IPS-11a (cell line): Measurements from ENCODE around the gene LDB3.

ENCODE experiments used
- H3K4me3 ChIP-seq: one replicate; pipeline ENCODE4 v1.5.1; 2013; ENCODE audit warnings: low read depth, low read length, control low read depth

The LDB3 gene

DNA sequence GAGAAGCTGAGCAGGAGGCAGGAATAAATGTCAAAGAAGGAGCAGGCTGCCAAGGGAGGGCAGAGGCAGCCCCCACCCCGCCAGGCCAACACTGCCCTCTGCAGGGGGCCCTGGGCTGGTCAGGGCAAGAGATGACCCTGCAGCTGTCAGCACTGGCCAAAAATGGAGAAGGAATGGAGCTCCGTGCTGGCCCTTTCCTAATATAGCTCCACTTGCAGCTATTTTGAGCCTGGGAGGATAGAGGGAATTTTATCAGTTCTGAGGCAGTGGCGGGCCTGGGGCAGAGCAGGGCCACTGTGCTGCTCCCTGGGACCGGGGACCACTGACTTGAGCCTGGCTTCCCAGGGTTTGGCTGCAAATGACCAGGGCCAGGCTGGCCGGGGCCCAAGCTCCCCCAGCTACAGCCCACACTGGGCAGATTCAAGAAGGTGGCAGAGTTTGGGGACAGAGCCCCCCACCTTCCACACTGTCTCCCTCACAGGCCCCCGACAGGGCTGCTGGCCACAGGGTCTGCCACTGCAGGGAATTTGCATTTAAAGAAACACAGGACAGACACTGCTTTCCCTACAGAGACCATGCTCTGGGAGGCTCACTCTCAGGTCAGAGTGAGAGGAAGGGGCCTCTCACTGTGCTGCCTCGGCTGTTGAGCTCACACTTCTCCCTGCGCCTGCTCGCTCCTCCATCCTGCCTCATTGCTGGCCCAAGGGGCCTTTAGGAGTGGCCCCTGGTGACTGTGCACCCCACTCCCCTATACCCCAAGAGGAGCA lies 16.2 kb downstream of the LDB3 start:
- no peak overlapping the region for H3K4me3 ChIP-seq

DNA sequence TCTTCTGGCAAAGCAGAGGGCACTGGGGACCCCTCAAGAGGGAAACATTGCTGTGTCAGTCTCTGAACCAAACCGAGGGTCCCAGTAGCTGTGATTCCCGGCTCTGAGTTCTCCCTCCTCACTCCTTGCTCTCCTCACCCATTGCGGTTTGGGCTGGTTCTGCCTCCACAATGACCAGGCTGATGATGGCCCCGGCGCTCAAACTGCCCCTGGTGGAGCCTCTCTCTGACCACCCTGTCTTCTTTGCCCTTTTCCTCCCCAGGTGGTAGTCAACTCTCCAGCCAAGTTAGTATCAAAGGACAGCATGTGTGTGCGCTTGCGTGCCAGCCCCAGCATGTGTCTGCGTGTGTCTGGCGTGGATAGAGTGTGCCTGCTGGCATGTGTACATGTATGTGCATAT lies 17.1 kb downstream of the LDB3 start:
- H3K4me3 ChIP-seq, result no peak overlapping the region

DNA sequence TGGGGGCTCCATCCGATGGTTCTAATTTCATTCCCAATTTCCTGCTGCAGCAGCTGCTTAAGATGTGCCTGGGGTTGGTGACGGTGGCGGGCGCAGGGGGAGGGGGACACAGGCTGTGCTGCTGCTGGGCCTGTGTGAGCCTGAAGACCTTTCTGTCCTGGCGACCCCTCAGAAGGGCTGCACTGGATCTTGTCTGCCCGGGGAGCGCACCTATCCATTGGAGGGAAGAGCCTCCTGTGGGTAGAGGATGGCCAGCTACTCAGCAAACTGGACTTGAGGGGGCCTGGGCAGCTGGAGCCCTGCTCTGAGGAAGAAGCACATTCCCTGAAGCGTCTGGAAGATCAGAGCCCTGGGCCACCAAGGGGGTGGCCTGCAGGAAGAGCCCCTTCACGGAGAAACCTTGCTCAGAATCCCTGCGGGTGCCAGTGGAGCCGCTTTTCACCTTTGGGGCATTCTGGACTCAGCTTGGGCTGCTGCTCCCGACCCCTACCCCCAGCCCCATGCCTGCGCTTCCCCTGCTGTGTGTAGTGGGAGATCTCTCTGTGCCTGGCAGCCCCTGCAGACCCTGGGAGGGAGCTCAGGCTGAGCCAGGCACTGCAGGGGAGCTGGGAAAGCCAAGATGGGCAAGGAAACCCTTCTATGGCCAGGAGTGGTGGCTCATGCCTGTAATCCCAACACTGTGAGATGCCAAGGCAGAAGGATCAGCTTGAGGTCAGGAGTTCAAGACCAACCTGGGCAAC lies 17.8 kb downstream of the LDB3 start:
- H3K4me3 ChIP-seq, result no peak overlapping the region

DNA sequence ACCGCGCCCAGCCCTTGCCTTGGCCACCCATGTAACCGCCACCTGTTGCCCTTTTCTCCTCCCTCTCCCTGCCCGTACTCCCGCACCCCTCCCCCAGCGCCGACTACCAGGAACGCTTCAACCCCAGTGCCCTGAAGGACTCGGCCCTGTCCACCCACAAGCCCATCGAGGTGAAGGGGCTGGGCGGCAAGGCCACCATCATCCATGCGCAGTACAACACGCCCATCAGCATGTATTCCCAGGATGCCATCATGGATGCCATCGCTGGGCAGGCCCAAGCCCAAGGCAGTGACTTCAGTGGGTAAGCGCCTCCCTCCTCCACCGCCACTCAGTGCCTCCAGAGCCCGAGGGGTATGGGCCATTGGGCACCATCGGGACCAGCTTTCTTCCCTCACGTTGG lies 18.7 kb downstream of the LDB3 start:
- H3K4me3 ChIP-seq, result no peak overlapping the region

DNA sequence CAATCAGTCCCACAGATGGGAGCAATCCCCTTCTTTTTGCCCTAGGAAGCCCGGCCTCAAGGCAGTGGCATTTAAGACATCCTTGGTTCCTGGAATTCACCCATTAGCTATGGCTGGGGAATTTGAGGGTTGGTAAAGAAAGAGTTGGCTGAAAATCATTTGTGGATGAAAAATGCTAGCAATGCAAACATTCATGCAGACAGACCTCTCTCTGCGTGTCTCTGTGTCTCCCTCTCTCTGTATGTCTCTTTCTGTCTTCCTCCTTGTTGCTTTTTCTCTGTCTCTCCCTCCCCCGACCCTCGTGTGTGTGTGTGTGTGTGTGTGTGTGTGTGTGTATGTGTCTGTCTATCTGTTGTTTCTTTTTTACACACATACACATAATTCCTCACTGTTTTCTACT lies 19.4 kb downstream of the LDB3 start:
- no peak overlapping the region for H3K4me3 ChIP-seq

DNA sequence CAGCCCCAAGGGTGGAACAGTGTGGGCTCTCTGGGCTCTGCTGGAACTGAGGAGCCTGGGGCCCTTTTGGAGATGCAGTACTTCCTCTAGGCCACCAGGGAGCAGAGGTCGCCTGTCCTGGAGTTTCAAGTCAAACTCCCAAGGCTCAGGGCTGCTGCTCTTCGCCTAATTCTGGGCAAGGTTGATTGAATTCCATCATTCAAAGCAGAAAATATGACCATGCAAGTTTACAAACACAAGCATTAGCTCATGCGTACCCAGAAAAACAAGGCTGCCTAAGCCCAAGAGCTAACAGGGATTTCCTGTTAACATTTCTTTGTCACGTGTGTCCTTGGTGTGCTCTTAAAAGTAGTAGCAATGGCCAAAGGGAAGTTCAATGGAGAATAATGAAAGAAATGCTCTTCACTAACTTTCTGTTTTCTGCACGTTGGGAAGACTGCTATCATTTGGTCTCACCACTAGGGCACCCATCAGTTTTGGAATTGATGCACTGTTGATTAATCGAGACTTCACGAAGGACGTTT lies 20.1 kb downstream of the LDB3 start:
- no peak overlapping the region for H3K4me3 ChIP-seq

DNA sequence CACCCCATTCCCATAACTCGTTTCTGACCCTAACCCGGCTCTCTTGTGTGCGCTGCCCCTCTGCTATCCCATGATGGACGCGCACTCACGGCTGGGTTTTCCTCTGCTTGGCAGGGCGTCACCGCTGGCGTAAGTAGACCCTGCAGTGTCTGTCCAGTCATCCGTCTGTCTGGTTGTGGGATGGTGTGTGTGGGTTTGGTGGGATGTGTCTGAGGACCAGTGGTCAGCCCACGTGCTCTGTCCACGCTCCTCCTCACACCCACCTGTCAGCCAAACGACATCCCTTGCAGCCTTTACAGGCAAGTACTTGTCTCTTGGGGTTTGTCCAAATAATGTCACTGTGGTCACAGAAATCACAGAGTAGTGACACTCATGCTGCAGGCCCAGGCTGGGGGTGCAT lies 20.8 kb downstream of the LDB3 start:
- H3K4me3 ChIP-seq, result no peak overlapping the region

DNA sequence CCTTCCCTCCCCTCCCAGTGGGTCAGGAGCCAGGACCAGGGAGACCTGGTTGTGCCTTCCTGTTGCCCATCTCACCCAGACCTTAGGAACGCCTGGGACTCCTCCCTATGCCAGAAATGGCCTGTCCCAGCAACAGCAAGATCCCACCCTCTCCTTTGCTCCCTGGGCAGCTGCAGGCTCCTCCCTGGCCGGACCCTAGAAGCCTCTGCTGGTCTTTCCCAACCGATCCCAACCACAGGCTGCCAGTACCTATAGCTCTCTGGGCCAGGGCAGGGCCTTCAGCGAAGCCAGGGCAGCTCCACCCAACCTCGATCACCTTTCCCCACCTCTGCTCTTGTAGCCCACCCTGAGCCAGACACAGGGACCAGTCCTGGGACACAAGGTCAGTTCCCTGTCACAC lies 21.9 kb downstream of the LDB3 start:
- H3K4me3 ChIP-seq, result no peak overlapping the region

DNA sequence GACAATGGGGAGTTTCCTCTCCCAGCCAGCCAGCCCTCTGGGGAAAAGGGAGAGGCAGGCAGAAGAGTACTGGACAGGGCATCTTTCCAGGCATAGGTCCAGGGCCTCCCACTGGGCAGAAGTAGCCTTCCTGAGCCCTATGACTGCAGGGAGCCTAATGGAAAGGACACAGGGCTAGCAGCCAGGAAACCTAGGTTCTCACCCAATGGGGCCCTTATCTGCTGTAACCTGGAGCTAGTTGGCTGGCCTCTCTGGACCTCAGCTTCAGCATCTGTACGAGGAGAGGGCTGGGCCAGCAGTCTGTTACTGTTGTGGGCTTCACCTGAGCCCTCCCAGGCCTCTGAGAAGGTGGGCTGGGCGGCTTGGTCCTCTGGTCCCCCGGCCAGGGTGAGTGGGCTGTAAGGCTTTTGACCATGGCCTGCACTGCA lies 22.4 kb downstream of the LDB3 start:
- no peak overlapping the region for H3K4me3 ChIP-seq

DNA sequence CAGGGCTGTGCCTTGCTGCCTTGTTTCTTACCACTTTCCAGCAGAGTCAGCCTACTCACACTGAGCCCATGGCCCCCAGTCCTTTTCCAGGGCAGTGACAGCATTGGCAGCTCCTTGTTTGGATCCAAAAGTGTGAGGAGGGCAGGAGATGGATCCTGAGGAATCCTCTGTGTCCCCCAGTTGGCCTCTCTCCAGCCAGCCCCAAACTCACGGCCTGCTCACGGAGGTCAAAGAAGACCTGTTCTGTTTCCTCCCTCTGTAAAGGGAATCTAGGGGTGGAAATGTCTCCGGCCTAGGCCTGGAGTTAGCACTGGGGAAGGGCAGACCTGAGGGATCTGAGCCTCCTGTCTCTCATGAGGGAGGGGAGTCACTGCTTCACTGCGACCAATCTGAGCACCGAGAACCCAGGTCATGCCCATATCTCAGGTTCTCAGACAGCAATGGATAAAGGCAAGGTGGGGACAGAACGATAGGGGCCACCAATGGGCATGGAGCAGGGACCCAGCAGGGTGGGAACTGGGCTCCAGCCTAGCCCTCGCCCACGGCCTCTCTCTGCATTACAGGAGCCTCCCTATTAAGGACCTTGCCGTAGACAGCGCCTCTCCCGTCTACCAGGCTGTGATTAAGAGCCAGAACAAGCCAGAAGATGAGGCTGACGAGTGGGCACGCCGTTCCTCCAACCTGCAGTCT lies 23.2 kb downstream of the LDB3 start:
- no peak overlapping the region for H3K4me3 ChIP-seq

DNA sequence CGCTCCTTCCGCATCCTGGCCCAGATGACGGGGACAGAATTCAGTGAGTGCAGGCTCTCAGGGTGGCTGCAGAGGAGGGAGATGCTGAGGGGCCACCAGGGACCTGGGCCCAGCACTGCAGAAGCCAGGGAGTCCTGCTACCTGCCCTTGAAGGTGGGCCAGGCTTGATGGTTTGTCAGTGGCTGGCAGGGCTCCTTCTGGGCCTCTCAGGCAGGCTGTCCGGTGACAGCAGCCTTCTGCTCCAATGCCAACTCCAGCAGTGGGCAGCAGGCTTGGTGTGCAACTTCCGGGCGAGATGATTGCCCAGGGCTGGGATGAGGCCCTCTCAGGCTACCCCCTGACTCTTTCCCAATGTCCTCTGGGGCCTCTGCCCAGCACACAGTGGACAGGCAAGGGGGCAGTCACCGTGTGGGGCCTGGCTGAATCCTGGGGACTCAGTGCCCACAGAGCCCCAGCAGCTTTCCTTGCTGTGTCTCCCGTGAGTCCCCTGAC lies 23.8 kb downstream of the LDB3 start:
- H3K4me3 ChIP-seq, result no peak overlapping the region

DNA sequence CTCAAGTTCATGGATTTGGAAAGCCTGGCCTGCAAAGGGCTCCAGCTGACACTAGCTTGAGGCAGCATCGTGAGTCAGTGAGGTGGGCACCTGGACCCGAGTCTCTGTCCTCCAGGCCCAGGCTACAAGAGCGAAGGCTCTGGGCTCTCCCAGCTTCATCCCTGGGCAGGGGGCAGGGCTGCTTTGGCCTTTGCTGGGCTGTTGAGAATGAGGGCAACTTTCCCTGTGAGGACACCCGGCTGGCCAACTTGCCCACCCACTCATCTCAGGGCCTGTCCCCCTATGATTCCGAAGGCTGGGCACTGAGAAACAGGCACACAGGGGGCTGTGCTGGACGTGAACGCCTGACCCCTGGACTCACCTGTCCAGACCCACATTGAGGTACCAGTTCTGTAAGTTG lies 24.4 kb downstream of the LDB3 start:
- H3K4me3 ChIP-seq, result no peak overlapping the region

DNA sequence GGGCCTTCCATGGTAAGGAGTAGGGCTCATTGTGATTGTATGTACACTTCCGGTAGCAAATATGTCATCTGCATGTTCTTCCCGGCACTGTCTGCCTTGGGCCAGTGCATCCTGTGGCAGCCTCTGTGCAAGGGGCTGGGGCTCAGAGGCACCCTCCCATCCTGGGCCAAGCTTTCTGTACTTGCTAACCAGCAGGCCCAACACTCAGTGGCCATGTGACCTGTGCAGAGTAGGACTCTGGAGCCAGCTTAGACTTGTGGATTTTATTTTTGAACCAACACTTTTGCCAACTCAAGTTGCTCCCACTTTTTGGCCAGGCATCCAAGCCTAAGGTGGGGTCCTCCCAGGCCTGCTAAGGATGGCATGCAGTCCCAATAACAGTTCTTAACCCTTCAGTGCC lies 25.0 kb downstream of the LDB3 start:
- no peak overlapping the region for H3K4me3 ChIP-seq

DNA sequence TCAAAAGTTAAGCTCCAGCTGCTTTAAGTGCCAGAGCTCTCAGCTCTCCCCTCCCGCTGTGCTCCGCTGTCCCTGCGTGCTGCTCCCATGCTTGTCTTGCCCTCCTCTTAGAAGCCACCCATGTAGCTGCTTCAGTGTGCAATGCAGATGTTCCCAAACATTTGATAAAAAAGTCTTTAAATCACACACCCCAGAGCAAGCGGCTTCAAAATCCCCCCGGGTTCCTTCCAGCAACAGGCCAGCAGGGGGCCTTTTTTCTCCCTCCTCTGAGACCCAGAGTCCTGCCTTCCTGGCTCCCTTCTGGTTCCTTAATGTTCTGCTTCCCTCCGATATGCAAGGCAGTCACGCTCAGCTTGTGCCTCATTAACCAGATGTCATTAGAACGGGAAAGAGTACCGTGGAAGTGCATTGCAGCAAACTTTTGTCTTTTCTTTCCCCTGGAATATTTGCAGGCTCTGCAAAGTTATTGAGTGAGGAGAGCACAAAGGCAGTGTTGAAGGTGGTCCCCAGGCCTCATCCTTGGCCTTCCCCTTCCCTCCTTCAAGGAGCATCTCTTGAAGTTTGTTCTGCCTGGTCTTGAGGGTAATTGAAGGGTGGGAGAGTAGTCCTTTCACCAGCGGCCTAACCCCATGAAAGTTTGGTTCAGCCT lies 25.5 kb downstream of the LDB3 start:
- H3K4me3 ChIP-seq, result no peak overlapping the region

DNA sequence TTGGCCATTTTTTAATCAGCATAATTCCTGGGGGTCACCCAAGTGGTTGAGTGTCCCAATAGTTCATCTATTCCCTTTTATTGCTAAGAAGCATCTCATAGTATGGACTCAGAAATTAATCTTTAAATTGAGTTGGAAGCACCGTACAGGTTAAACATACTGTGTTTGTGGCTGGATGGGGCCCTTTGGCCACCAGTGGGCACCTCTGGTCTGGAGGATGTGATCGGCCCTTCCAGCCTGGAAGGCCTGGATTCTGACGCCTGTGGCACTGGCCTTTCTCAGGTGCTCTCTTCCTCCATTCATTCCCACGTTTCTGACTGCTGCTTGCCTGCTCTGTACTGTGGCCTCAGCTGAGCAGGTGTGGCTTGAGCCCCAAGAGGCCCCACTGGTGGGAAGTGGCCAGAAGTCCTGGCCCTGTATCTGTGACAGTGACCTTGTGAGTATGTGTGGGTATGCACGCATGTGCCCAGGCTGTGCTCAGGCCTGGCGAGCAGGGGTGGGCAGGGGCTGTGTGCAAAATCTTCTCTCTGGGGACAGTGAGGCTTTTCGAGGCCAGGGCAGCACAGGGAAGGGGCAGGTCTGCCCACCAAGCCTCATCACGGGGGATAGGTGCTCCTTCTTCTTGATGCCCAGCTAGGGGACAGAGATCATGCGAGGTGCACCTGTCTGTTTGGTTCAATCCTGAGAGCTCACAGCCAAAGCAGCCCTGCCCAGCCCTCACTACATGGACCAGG lies 30.1 kb downstream of the LDB3 start:
- H3K4me3 ChIP-seq, result no peak overlapping the region

DNA sequence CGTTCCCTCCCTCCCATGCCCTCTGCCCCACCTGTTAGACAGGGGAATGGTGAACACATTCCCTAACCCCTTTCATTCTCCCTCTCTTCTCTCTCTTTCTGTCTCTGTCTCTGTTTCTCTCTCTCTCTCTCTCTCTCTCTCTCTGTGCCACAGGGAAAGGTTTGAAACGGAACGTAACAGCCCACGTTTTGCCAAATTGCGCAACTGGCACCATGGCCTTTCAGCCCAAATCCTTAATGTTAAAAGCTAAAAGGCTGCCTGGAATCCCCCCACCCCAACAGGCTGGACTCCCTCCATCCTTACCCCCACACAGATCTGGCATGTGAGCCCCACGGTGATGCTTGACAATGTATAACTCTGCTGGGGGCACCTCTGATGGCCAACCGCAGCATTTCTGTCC lies 30.8 kb downstream of the LDB3 start:
- H3K4me3 ChIP-seq, result no peak overlapping the region

DNA sequence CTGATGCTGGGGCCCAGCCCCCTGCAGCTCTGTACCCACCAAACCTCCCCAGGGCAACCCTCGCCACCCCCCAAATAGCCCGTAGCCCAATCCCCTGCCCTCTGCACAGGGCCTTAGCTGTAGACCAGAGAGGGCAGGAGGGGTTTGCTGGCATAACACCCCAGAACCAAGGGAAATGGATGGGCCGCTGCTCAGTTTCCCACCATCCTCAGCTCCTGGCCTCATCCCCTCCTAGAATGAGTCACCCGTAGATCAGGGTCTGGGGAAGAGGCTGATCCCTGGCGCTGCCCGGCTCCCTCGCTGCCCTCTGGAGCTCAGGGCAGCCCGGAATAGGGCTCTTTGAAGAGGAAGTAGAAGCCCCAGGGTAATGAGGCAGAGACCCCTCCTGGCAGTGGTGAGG lies 31.2 kb downstream of the LDB3 start:
- H3K4me3 ChIP-seq, result no peak overlapping the region

DNA sequence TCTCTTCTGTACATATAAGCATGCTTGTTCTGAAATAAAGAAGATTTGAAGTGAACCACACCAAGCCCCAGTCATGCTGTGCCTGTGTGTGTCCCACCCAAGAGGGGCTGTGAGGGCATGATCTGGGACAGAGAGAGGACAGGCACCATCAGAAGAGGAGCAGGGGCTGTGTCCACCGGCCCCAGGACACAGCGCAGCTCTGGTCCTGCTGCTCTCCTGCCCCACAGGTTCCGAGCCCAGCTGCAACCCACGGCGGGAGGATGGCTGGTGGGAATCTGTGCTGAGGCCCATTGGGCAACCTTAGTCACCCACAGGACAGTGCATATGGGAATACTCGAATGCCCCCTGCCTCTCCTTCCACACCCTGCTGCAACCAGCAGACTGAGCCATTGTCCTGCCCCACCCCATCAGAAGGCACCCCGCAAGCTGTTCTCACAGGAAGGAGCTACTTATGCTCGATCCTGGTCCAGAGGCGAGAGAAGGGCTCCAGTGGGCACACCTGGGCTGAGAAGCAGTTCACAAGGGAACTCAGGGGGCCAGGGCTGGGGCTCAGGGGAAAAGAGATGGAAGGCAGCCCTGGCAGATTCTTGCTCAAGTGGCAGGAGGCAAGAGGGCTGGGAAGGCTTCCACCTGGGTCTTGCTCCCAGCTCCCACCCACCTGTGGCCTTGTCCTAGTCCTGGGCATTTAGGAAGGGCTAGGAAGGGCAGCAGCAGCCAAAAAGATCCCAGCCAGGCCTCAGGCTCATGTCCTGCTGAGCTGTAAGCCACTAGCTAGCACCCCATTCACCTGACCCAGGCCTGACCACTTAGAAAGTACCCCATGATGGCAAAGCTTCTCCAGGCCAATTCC lies 31.9 kb downstream of the LDB3 start:
- H3K4me3 ChIP-seq, result no peak overlapping the region

DNA sequence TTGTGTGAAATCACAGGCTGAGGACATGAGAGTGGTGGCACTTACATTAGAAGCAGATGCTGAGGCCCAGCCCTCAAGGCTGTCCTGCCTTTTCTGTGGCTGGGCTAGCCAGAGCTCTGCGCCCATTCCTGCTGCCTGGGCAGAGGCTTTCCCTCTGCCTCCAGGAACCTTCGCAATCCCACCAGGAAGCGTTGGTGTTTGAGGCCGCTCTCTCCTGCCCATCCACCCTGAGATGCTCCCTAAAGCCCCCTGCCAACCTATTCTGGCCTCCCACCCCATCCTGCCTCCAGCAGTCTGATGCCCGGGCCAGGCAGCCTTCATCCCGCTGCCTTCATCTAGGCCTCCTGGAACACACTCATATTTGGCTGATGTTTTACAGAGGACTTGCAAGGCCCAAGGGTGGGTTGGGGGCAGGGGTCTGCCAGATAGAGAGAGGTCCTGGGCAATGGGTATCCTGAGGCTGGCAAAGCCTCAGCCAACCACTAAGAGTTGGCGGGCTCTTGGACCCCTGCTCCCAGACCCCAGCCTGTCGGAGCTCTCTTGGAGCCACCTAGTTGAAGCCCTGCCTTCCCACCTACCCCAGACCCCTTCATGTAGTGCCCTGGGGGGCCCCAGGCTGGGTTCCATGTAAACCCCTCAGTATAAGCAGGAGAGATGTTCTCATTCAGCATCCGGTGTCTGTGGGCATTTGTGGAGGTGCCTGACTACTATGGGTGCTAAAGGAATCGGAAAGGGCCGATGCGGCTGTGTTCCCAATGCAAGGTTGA lies 32.7 kb downstream of the LDB3 start:
- no peak overlapping the region for H3K4me3 ChIP-seq
